ENCODE results near the gene NGEF. TPM values are rescaled to one million over a fixed set of nuclear protein-coding genes. Genes with fewer than 3 reads are reported as not detected.

The NGEF gene
- total and polyA plus RNA-seq, 2 donors (not counting 1 experiment from before 2014, with no cell fraction given): under 0.01 to 0.24 TPM

- Histone ChIP-seq H3K9me3 (ENCODE audit: control insufficient read depth, insufficient read depth, low read depth, low read length) (no peaks in the 10 kb centered on the region), H3K36me3 (ENCODE audit: control insufficient read depth, insufficient read depth, low read length) (no peaks in the 10 kb centered on the region), H3K79me2 (ENCODE audit: control insufficient read depth, insufficient read depth, low read length) (no peaks in the 10 kb centered on the region), H3K27ac (ENCODE audit: insufficient read depth, low read length) (no peak overlapping the region), H3K27me3 (ENCODE audit: control insufficient read depth, insufficient read depth, low read length) (no peaks in the 10 kb centered on the region), H3K4me3 (replicated peaks in 1 of 4; ENCODE audit: control extremely low read depth in 1 of 4, insufficient read depth in 1 of 4, low read depth in 3 of 4, low read length in 4 of 4) (no peak overlapping the region), H4K20me1 (ENCODE audit: control insufficient read depth, extremely low read depth, insufficient read depth, low read length) (no peaks in the 10 kb centered on the region), H3K4me2 (ENCODE audit: extremely low read depth, insufficient read depth, low read length) (no peak overlapping the region), H3K9ac (ENCODE audit: insufficient read depth, low read length) (no peak overlapping the region), H3K4me1 (ENCODE audit: control insufficient read depth, extremely low read depth, insufficient read depth, low read length) (no peaks in the 10 kb centered on the region), H2AFZ (ENCODE audit: low read length) (no peak overlapping the region)
- DNase-seq (ENCODE audit: low read depth in 2 of 2): no peak
- no peak for TF ChIP-seq EZH2 (IDR thresholded peaks at IDR 0.05; ENCODE audit: low read length, missing control alignments)
- no peak for TF ChIP-seq CTCF (conservative IDR thresholded peaks at IDR 0.05 in 1 of 2, IDR thresholded peaks at IDR 0.05 in 1 of 2; ENCODE audit: low read depth in 1 of 2, low read length in 2 of 2)
These were observed 139.0 kb downstream of the NGEF start for GRCh38 chr2:232873909-232874641.

- no peak overlapping the region for H2AFZ ChIP-seq (ENCODE audit: low read length)
- no peaks in the 10 kb centered on the region for H3K27me3 ChIP-seq (ENCODE audit: control insufficient read depth, insufficient read depth, low read length)
- DNase-seq (ENCODE audit: low read depth in 2 of 2): no peak
- no peak overlapping the region for H3K4me3 ChIP-seq (replicated peaks in 1 of 4; ENCODE audit: control extremely low read depth in 1 of 4, insufficient read depth in 1 of 4, low read depth in 3 of 4, low read length in 4 of 4)
- H3K9me3 ChIP-seq (ENCODE audit: control insufficient read depth, insufficient read depth, low read depth, low read length): no peaks in the 10 kb centered on the region
- no peak overlapping the region for H3K4me2 ChIP-seq (ENCODE audit: extremely low read depth, insufficient read depth, low read length)
- H3K27ac ChIP-seq (ENCODE audit: insufficient read depth, low read length): no peak overlapping the region
- H3K36me3 ChIP-seq (ENCODE audit: control insufficient read depth, insufficient read depth, low read length): no peaks in the 10 kb centered on the region
- no peaks in the 10 kb centered on the region for H4K20me1 ChIP-seq (ENCODE audit: control insufficient read depth, extremely low read depth, insufficient read depth, low read length)
- H3K79me2 ChIP-seq (ENCODE audit: control insufficient read depth, insufficient read depth, low read length): no peaks in the 10 kb centered on the region
- no peak overlapping the region for H3K9ac ChIP-seq (ENCODE audit: insufficient read depth, low read length)
- no peaks in the 10 kb centered on the region for H3K4me1 ChIP-seq (ENCODE audit: control insufficient read depth, extremely low read depth, insufficient read depth, low read length)
- no peak for TF ChIP-seq EZH2 (IDR thresholded peaks at IDR 0.05; ENCODE audit: low read length, missing control alignments)
- no peak for TF ChIP-seq CTCF (conservative IDR thresholded peaks at IDR 0.05 in 1 of 2, IDR thresholded peaks at IDR 0.05 in 1 of 2; ENCODE audit: low read depth in 1 of 2, low read length in 2 of 2)
These were observed 139.7 kb downstream of the NGEF start for GRCh38 chr2:232873292-232873908.

- Histone ChIP-seq H3K9me3 (ENCODE audit: control insufficient read depth, insufficient read depth, low read depth, low read length) (no peaks in the 10 kb centered on the region), H3K4me1 (ENCODE audit: control insufficient read depth, extremely low read depth, insufficient read depth, low read length) (no peaks in the 10 kb centered on the region), H4K20me1 (ENCODE audit: control insufficient read depth, extremely low read depth, insufficient read depth, low read length) (no peaks in the 10 kb centered on the region), H3K36me3 (ENCODE audit: control insufficient read depth, insufficient read depth, low read length) (no peaks in the 10 kb centered on the region), H2AFZ (ENCODE audit: low read length) (no peak overlapping the region), H3K4me3 (replicated peaks in 1 of 4; ENCODE audit: control extremely low read depth in 1 of 4, insufficient read depth in 1 of 4, low read depth in 3 of 4, low read length in 4 of 4) (no peak overlapping the region), H3K4me2 (ENCODE audit: extremely low read depth, insufficient read depth, low read length) (no peak overlapping the region), H3K9ac (ENCODE audit: insufficient read depth, low read length) (no peak overlapping the region), H3K27me3 (ENCODE audit: control insufficient read depth, insufficient read depth, low read length) (no peaks in the 10 kb centered on the region), H3K27ac (ENCODE audit: insufficient read depth, low read length) (no peak overlapping the region), H3K79me2 (ENCODE audit: control insufficient read depth, insufficient read depth, low read length) (no peaks in the 10 kb centered on the region)
- TF ChIP-seq EZH2 (IDR thresholded peaks at IDR 0.05; ENCODE audit: low read length, missing control alignments): no peak
- TF ChIP-seq CTCF (conservative IDR thresholded peaks at IDR 0.05 in 1 of 2, IDR thresholded peaks at IDR 0.05 in 1 of 2; ENCODE audit: low read depth in 1 of 2, low read length in 2 of 2): no peak
- no peak for DNase-seq (ENCODE audit: low read depth in 2 of 2)
These were observed 140.2 kb downstream of the NGEF start for GRCh38 chr2:232872826-232873225.

All from fibroblast of lung (primary cell).